GDM1 (cell line): ENCODE results near the gene KYAT1.

Experiments
- DNase-seq: peaks from one replicate; lab custom pipeline; 2025; lab: John Stamatoyannopoulos, UW

The KYAT1 gene

GRCh38 chr9:128908372-128908771 is 26.6 kb upstream of the KYAT1 start:
- DNase-seq = no peak

- no peak for DNase-seq
Measured at GRCh38 chr9:128906741-128907140, 25.0 kb upstream of the KYAT1 start.

GRCh38 chr9:128905964-128906363 is 24.2 kb upstream of the KYAT1 start:
- no peak for DNase-seq

GRCh38 chr9:128903871-128904620 is 22.3 kb upstream of the KYAT1 start:
- no peak for DNase-seq

- DNase-seq = no peak
Measured at GRCh38 chr9:128903079-128903461, 21.3 kb upstream of the KYAT1 start.

- DNase-seq = peak; percentile 38
Measured at GRCh38 chr9:128902351-128903078, 20.8 kb upstream of the KYAT1 start.

- no peak for DNase-seq
Measured at GRCh38 chr9:128901822-128902221, 20.1 kb upstream of the KYAT1 start.

- DNase-seq = no peak
Measured at GRCh38 chr9:128901379-128901778, 19.6 kb upstream of the KYAT1 start.

GRCh38 chr9:128899566-128900322 is 18.0 kb upstream of the KYAT1 start:
- no peak for DNase-seq

GRCh38 chr9:128898845-128899565 is 17.3 kb upstream of the KYAT1 start:
- no peak for DNase-seq

GRCh38 chr9:128898382-128898781 is 16.6 kb upstream of the KYAT1 start:
- DNase-seq = no peak

GRCh38 chr9:128895556-128895955 is 13.8 kb upstream of the KYAT1 start:
- DNase-seq = no peak

GRCh38 chr9:128894764-128895163 is 13.0 kb upstream of the KYAT1 start:
- DNase-seq = no peak

- DNase-seq = no peak
Measured at GRCh38 chr9:128893354-128893753, 11.6 kb upstream of the KYAT1 start.

- DNase-seq = no peak
Measured at GRCh38 chr9:128892221-128892921, 10.6 kb upstream of the KYAT1 start.

- DNase-seq = no peak
Measured at GRCh38 chr9:128891321-128892220, 9.8 kb upstream of the KYAT1 start.

- DNase-seq = no peak
Measured at GRCh38 chr9:128887914-128888350, 6.2 kb upstream of the KYAT1 start.

- no peak for DNase-seq
Measured at GRCh38 chr9:128887049-128887448, 5.3 kb upstream of the KYAT1 start.

- no peak for DNase-seq
Measured at GRCh38 chr9:128886211-128886891, 4.6 kb upstream of the KYAT1 start.

- DNase-seq = no peak
Measured at GRCh38 chr9:128885798-128886197, 4.0 kb upstream of the KYAT1 start.
